Measurements from ENCODE around the gene TBL3.
A peak's percentile ranks its signal among the peaks of the same experiment; 100 is the strongest.

The TBL3 gene

DNA sequence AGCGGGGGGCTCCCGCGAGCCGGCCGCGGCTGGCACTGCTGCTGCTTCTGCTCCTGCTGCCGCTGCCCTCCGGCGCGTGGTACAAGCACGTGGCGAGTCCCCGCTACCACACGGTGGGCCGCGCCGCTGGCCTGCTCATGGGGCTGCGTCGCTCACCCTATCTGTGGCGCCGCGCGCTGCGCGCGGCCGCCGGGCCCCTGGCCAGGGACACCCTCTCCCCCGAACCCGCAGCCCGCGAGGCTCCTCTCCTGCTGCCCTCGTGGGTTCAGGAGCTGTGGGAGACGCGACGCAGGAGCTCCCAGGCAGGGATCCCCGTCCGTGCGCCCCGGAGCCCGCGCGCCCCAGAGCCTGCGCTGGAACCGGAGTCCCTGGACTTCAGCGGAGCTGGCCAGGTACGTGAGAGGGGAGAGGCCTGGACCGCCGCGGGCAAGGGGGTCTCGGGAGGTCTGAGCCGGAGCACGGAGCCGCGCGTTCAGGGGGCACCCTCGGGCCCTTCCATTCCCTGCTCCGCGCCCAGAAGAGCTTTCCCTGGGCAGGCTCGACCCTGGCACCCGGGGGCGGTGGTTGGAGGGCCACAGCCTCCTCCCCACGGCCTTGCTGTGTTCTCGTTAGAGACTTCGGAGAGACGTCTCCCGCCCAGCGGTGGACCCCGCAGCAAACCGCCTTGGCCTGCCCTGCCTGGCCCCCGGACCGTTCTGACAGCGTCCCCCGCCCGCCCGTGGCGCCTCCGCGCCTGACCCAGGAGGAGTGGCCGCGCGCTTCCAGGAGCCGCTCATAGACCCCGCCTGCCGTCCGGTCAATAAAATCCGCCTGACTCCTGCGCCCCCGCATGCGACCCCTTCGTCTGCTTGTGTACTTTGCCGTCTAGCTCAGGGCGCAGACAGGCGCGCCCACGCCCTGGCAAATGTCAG, 48.3 kb downstream of the TBL3 start:
- no peak for DNase-seq

DNA sequence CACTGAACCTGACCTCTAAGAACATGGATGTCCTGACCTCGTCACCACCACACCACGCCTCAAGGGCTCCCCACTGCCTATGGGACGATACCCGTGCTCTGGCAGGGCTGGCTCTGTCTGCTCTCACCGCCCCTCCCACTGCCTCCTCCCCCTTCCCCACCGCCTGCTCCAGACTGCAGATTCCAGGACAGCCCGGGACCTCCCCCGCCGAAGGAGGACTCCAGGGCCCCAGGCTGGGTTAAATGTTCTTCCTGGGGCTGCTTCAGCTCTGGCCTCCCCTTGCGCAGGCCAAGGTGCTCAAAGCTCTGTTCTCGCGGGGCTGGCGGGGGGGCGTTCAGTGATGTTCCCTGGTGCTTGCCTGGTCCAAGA, 50.9 kb downstream of the TBL3 start:
- DNase-seq, result peak in 1 of 2 donors; percentile 44

DNA sequence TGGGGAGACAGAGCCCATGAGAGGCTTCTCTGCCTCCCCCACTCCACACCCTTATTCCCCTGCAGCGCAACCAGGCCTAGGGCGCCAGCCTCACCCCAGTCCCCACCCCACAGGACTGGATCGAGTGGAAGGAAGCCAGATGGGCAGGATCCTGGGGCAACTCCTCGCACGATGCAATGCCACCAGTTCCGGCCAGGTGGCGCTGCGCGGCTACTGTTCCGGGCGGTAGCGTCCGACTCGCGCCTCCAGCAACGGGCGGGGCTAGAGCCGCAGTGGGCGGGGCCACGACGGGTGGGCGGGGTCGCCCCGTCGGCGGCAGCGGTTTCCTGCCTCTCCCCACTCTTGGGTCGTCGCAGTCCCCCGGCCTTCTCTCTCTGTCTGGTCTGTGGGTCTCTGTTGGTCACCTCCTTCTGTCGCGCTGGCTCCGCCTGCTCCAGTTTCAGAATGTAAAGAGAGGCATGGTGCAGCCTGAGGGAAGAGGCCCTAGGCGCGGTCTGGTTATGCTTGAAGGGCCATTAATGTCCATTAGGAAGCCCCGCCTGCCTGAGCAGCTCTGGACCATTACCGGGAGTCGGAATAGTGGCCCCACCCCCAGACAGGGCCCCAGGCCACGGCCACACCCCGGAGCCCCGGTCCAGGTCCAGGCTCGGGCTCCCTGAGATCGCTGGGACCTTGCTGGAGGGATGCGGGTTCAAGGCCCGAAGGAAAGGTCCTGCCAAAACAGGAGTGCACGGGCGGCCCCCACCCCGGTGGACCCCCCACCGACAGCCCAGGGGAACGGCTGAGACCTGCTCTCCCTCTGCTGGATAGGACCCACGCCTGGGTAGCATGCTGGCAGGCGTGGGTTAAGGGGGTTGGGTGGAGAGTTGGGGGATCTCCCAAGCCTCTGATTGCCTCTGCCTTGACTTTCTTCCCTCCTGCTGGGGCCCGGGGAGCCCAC, 51.5 kb downstream of the TBL3 start:
- DNase-seq, result peak; percentile 97 to 98

DNA sequence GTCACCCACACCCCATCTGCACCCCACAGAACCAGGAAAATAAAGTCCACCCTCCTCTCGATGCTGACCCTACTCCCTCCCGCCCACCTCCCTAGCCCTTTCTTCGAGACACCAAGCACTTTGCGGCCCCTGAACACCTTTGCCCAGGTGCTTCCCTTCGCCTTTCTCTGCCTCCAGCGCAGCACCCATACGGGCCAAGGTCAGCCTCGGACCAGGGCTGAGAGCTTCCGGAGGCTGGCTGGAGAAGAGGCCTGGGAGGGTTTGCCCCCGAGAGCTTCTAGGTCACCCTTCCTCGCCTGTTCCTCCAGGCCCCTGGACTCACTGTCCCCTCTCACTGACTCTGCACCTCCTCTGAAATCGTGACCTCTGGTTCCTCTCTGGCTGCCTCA, 52.2 kb downstream of the TBL3 start:
- no peak for DNase-seq

DNA sequence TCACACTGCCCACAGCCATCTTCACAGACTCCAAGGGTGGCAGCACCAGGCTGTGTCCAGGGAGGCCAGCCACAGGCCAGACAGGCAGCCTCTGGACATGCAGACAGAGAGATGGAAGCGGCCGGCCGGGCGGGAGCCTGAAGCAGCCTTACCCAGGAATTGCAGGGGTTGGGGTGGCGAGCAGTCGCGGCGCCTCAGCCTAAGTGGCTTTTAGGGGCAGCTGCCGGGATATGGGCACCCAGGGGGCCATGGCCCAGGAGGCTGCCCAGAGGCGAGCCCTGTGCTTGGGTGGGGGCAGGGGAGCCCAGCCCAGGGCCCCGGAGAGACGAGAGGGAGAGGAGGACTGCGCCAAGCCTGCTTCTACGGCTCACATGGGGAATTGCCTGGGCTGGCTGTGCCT, 53.4 kb downstream of the TBL3 start:
- DNase-seq, result no peak

DNA sequence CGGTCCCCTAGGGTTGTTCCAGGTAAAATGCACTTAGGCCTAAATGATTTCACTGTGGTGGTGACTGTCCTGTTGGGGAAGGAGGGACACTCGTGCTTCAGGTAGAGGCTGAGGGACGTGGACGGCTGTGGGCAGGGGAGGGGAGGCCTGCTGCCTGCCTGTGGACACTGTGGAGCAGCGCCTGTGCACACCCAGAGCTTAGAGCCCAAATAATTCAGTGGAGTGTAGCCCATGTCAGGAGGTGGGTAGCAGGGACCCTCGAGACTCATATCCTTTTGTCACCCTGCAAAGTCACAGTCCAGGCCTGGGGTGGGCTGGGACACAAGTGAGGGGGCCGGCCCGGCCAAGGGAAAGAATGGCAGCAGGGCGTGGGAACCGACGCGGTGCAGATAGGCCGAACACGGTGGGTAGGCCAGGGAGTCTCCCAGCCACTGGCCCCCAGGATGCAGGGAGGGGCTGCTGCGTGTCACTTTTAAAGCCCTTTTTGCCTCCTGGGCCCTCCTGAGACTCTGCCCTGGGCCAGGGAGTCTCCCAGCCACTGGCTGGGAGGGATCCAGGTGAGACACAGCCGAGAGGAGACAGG, 54.1 kb downstream of the TBL3 start:
- DNase-seq, result no peak

DNA sequence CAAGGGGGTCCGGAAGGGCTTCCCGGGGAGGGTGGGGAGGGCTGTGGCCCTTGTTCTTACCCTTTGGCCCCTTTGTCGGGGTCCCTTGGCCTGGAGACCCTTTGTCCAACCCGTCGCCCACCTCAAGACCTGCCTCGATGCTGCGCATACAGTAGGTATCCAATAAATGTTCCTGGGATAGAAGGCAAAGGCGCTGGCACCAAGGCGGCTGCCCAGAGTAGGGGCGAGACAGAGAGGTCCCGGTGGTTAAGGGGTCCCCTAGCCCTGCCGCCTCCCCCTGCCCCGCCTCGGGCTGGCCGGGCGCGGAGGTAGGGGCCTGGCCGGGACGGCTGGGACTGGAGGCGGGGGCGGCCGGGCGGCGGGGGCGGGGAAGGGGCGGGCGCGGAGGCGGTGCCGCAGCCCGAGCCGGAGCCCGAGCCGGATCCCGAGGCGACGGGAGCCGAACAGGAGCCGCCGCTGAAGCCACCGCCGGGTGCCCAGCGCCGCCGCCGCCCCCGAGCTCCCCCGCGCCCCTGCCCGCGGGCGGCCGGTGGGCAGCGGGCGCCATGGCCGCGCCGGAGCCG, 54.7 kb downstream of the TBL3 start, which contains the start of gene NHERF2:
NHERF2 (plus strand) TSS at position 442 of the 563 bp plus-strand sequence; CDS start at position 546, 104 bp downstream.
- DNase-seq, result peak in 1 of 2 donors; percentile 41

DNA sequence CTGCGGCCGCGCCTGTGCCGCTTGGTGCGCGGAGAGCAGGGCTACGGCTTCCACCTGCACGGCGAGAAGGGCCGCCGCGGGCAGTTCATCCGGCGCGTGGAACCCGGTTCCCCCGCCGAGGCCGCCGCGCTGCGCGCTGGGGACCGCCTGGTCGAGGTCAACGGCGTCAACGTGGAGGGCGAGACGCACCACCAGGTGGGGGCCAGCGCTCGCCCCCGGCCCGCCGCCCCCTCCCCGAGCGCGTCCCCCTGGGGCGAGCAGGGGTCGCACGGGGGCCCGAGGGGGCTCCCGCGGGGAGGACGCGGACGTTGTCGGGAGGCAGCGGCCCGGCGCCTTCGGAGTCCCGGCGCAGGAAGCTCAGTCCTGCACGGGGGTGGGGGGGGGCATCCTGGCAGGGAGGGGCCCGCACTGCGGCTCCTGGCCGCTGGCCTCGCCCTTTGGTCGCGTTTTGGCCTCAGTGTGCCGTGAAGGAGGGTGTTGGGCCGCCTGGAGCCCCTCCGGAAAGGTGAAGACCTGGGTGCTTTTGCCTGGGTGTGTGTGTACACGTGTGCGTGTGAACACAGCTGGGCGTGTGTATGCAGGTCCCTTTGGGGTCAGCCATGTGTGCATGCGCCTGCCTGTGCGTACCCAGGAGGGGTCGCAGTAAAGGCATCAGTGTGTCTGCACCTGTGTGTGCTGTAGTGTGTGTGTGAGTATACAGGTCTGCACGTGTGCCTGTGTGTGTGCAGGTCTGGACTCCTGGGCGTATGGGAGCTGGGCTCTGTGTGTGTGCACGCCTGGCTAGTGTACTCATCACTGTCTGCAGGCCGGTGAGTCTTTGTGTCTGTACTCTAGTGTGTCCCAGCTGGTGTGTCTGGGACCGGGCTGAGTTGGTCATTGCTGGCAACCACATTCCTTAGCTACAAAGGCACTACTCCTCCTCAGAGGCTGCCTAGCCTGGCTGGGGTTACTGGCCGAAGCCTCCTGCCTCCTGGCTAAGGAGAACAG, 55.5 kb downstream of the TBL3 start:
- no peak for DNase-seq

DNA sequence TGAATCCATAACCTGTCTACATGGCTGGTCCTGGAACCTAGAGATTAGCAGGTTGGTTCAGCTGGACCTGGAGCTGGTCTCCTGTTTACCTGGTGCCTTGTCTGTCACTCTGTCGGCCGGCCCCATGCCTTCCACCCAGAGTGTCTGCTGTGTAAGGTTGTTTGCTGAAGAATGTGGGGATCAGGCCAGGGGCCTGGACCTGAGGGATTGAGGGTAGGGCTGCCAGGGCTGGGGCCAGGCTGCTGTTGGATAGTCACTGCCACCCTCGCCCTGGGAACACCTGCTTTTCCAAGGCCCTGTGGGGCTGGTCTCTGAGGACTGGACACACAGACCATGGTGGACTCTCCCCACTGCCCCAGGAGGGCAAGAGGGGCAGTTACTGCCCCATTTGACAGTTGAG, 56.3 kb downstream of the TBL3 start:
- no peak for DNase-seq

DNA sequence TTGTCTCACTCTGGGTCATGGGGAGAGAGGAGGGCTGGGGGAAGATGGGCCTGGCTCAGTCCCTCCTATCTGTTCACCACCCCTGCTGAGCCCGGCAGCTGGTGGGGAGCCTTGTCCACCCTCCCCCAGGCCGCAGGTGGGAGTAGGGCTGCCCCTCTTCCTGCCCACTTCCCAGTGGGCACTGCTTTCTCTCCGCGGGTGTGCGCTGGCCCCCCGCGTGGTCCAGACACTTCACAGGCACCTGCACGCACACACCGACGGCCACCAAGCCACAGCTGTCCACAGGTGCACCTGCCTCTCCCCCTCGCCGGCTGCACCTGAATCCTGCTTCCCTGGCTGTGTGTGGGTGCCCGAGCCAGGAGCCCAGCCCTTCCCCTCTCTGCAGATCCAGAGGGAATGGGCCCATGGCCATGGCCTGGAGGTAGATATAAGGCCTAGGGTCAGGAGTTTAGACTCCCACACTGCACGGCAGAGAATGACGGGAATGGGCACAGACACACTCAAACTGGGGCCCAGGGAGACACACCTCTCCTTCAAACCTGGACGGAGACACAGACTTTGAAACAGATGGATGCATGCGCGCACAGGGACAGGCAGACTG, 56.9 kb downstream of the TBL3 start:
- DNase-seq, result no peak

DNA sequence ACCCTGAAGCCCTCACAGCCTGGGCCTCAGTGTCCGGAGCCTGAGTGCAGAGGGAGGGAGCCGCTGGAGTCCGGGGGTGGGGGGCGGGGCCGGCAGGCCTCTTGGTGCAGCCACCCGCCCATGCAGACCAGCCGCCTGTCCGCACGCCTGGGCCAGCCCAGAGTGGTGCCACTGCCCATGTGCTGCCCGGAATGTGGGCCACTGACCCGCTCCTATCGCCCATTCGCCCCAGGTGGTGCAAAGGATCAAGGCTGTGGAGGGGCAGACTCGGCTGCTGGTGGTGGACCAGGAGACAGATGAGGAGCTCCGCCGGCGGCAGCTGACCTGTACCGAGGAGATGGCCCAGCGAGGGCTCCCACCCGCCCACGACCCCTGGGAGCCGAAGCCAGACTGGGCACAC, 57.5 kb downstream of the TBL3 start:
- DNase-seq, result no peak

DNA sequence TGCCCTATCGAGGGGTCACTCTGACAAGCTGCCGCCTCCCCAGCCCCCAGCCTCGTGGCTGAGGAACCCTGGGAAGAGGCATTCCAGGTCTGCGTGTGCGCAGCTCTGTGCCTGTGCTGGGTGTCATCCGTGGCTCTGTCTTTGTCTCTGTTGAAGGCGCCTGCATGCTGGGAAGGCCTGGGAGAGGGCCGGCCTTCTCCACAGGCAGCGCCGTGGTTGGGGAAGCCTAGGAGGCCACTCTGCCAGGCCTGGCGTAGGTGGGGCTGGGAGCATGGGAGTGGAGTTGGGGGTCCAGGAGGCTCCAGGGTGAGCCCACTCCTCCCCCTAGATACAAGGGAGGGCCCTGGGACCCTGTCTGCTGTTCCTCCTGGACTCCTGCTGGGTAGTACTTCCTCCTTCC, 58.2 kb downstream of the TBL3 start:
- no peak for DNase-seq

DNA sequence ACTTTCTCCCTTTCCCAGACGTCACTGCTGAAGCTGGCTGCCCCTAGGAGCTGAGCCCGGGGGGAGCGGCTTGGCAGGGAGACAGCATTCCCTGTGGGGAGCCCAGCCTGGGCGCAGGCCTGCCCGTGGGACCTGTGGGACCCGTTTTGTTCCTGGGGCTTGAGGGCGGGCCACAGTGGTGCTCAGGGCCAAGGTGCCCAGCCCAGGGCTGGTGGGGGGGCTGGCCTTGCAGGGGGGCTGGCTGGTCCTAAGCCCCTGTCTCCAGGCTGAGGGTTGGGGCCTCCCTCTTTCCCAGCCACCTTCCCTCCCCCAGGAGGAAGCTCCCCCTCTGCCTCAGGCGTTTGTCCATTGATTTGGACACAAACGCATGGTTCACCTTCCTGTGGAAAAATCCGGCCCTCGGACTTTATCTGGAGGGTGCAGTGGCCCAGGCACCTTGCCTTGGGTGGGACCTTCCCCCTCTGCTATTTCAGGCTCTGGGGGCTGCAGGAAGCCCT, 59.3 kb downstream of the TBL3 start:
- no peak for DNase-seq
